Measurements from ENCODE around the gene FRG2. TPM values are rescaled to one million over a fixed set of nuclear protein-coding genes. Genes with fewer than 3 reads are reported as not detected.
A peak's percentile ranks its signal among the peaks of the same experiment; 100 is the strongest.
"Not testable (repeated sequence)": the region's sequence is repeated elsewhere in the genome, so short reads cannot be mapped to it uniquely, and the experiment has no call there.

The FRG2 gene
- total RNA-seq, 4 donors from 2014 or later = not detected

DNA sequence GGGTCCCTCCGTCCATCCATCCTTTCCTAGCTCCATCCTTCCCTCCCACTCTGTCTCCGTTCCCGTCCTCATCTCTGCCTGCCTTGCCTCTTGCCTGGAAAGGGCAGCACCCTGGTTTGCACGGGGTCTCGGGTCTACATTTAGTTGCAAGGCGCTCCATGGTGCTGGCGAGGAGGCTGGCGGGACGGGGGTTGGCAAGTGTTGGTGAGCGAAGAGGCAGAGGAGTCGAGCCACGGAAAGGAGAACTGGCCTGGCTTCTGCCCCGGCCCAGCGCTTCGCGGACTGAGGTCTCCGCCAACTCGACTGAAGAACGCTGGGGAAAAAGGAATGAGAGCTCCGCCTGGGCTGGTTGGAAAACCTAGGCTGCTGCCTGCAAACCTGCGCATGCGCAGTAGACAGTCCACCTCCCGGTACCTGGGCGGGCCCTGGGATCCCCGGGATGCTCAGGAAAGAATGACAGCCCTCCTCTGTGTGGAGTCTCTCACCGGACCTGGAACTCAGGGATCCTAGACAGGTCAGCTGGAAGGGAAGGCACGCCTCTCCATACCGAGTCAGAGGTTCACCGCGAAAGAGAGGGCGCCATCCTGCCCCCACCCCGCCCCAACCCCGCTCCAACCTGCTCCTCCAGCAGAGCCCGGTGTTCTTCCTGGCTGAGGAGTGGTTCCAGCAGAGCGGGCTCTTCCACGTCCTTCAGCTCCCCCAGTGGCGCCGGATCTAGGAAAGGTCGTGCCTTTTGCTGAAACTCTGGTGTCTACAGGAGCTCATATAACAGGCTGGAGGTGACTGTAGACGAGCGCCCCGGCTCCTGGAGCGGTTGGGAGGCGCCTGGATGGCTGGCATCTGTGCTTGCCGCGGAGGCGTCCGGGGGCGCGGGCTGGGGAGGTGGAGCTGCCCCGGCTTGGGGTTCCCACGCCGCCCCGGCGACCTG, 6.0 kb downstream of the FRG2 start:
- TF ChIP-seq POLR2AphosphoS5 (IDR thresholded peaks at IDR 0.05) = no peak
- no peak for TF ChIP-seq EP300 (IDR thresholded peaks at IDR 0.05)
- no peak for TF ChIP-seq POLR2A (IDR thresholded peaks at IDR 0.05)
- TF ChIP-seq, protein P1, sequence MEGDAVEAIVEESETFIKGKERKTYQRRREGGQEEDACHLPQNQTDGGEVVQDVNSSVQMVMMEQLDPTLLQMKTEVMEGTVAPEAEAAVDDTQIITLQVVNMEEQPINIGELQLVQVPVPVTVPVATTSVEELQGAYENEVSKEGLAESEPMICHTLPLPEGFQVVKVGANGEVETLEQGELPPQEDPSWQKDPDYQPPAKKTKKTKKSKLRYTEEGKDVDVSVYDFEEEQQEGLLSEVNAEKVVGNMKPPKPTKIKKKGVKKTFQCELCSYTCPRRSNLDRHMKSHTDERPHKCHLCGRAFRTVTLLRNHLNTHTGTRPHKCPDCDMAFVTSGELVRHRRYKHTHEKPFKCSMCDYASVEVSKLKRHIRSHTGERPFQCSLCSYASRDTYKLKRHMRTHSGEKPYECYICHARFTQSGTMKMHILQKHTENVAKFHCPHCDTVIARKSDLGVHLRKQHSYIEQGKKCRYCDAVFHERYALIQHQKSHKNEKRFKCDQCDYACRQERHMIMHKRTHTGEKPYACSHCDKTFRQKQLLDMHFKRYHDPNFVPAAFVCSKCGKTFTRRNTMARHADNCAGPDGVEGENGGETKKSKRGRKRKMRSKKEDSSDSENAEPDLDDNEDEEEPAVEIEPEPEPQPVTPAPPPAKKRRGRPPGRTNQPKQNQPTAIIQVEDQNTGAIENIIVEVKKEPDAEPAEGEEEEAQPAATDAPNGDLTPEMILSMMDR (IDR thresholded peaks at IDR 0.05) = no peak
- H3K27me3 ChIP-seq = peaks cover 64% of the 10 kb centered on the region
- peak overlapping the region; percentile 31 for H3K4me3 ChIP-seq
- no peak overlapping the region for H3K27ac ChIP-seq
- 4% methylated on average over 14 of the region's 55 CpGs for WGBS
- H3K36me3 ChIP-seq = no peaks in the 10 kb centered on the region
- no peak for DNase-seq (ENCODE audit: low spot score in 2 of 2)
- no peaks in the 10 kb centered on the region for H3K9me3 ChIP-seq
- H3K4me1 ChIP-seq = peaks cover 43% of the 10 kb centered on the region

DNA sequence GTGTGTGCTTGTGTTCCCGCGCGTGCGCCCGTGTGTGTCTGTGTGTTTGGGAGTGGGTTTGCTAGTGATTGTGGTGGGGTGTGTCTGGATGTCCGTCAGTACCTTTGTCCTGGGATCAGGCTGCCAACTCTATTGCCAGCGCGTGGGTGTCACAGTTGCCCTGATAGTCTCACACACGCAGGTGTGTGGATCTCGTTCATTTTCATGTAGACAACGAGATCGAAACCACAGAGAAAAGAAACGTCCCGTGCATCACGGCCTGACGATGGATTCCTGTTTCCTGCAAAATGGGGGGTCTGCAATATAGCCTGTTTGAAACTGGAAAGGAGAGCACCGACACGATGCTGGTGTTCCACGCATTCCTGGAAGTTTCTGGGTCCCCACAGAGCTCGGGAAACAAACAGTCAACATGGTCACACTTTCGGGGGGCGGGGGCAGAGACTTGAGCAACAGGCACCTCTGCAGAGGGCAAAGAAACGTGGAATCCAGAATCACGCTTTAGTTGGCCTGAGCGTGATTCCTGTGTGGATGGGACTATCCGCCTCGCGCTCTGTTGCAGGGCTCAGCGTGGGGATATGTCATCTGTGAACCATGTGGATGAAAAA, 7.1 kb downstream of the FRG2 start:
- peaks cover 50% of the 10 kb centered on the region for H3K4me1 ChIP-seq

DNA sequence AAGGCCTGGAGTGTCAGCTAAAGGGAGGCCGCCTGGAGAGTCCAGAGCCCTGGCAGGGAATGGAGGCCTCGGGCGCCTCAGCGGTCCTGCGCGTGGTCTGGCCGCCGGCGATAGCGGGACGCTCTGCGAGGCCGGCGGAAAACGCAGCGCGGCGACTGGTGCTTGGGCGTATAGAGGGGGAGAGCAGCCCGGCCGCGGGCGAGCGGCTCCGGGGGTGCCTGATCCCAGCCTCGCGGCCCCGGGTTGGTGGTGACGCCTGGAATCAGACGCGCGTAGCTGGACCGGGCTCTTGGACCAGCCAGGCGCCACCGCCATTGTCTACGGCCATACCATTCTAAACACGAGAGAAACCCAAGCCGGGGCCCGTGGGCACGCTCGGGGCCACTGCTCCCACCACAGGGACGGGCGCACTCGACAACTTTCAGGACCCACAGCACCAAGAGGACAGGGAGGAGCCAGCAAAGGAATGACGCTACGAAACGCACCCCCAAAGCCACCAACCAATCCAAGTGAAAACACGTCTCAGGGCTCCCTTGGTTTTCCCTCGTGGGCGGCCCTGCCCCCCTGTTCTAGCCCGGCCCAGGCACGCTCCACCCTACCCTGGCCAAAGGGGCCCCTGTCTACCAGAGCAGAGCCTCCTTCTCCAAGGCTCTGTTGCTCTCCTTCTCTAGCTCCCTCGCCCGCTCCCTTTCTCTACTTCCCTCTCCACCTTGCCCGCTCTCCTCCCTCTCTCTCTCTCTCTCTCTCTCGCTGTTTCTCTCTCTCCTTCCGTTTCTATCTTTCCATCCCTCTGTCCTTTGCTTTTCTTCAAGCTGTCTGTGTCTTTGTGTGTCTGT, 7.8 kb downstream of the FRG2 start:
- 2% methylated on average over 13 of the region's 57 CpGs for WGBS
- H3K4me1 ChIP-seq = peaks cover 53% of the 10 kb centered on the region
- no peaks in the 10 kb centered on the region for H3K9me3 ChIP-seq
- no peak overlapping the region for H3K4me3 ChIP-seq
- H3K27ac ChIP-seq = no peak overlapping the region
- TF ChIP-seq, protein P1 (IDR thresholded peaks at IDR 0.05) = no peak
- TF ChIP-seq POLR2AphosphoS5 (IDR thresholded peaks at IDR 0.05) (no peak), EP300 (IDR thresholded peaks at IDR 0.05) (no peak), POLR2A (IDR thresholded peaks at IDR 0.05) (no peak)
- DNase-seq (ENCODE audit: low spot score in 2 of 2) = no peak
- peaks cover 82% of the 10 kb centered on the region for H3K27me3 ChIP-seq
- no peaks in the 10 kb centered on the region for H3K36me3 ChIP-seq

More for the DNA sequence above, 7.1 kb downstream of the FRG2 start:
- H3K9me3 ChIP-seq; H3K4me3 ChIP-seq; H3K36me3 ChIP-seq; DNase-seq (ENCODE audit: low spot score in 2 of 2); H3K27ac ChIP-seq: not testable (repeated sequence)
- peaks cover 75% of the 10 kb centered on the region for H3K27me3 ChIP-seq
- whole genome bisulfite sequencing = 16% methylated on average over 28 of the region's 29 CpGs

DNA sequence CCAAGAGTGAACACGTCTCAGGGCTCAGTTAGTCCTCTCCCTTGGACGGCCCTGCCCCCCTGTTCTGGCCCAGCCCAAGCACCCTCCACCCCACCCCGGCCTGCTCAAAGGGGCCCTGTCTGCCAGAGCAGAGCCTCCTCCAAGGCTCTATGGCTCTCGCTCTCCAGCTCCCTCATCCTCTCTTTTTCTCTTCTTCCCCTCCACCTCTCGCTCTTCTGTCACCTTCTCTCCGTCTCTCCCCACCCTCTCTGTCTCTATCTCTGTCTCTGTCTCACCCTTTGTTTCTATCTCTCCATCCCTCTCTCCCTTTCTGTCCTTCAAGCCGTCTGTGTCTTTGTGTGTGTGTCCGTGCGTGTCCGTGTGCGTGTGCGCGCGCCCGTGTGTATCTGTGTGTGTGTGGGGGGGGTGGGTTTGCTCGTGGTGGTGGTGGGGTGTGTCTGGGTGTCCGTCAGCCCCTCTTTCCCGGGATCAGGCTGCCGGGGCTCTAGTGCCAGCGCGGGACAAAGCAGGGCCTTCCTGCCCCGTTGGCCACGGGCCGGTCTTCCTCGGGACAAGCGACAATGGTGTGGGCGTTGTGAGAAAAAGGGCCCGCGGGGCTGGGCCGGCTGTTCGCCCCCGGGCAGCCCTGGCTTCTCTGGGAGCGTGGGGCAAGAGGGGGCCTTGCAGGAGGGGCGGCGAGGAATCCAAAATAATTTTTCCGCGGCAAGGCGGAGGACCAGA, 8.7 kb downstream of the FRG2 start:
- peaks cover 53% of the 10 kb centered on the region for H3K4me1 ChIP-seq

More for the DNA sequence above, 8.7 kb downstream of the FRG2 start:
- Histone ChIP-seq H3K27me3 (peaks cover 85% of the 10 kb centered on the region), H3K9me3 (no peaks in the 10 kb centered on the region), H3K36me3 (no peaks in the 10 kb centered on the region), H3K27ac (no peak overlapping the region), H3K4me3 (no peak overlapping the region)
- WGBS = 9% methylated on average over 23 of the region's 38 CpGs
- no peak for TF ChIP-seq EP300 (IDR thresholded peaks at IDR 0.05)
- TF ChIP-seq, protein P1 (IDR thresholded peaks at IDR 0.05) = no peak
- no peak for TF ChIP-seq POLR2AphosphoS5 (IDR thresholded peaks at IDR 0.05)
- TF ChIP-seq POLR2A (IDR thresholded peaks at IDR 0.05) = no peak
- DNase-seq (ENCODE audit: low spot score in 2 of 2) = no peak

Data from suprapubic skin (tissue), 4 donors.